ENCODE measurements around the gene TRAF2. TPM values are rescaled to one million over a fixed set of nuclear protein-coding genes. Genes with fewer than 3 reads are reported as not detected.

TRAF2 gene
- total and polyA plus RNA-seq, 4 donors, result 4.7 to 14.9 (median 6.8) TPM

DNA sequence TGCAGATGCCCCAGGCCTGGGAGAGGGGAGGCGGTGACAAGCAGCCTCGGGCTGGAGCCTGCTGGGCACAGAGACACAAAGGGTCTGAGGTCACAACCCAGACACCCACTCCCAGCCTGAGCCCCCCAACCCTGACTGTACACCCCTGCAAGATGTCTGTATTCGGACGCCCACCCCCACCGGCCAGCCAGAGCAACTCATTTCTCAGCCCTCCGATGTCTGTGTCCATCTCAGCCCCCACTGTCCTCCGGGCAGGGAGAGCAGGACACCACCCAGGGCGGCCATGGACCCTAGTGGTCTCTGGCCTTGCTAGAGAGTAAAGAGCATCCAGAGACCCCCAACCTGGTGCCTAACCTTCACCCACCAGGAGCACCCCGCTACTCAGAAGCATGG is 69.6 kb downstream of the TRAF2 start:
- Histone ChIP-seq H3K4me1 (ENCODE audit: control insufficient read depth in 4 of 4, insufficient read depth in 4 of 4, low read length in 3 of 4) (peaks cover 0 to 2% (median 0%) of the 10 kb centered on the region in 4 donors), H3K9me3 (ENCODE audit: control insufficient read depth in 4 of 4, low read length in 3 of 4) (no peaks in the 10 kb centered on the region), H3K27me3 (ENCODE audit: control insufficient read depth in 4 of 4, insufficient read depth in 4 of 4, low read length in 3 of 4) (no peaks in the 10 kb centered on the region), H3K36me3 (ENCODE audit: control insufficient read depth in 4 of 4, insufficient read depth in 3 of 4, low read depth in 1 of 4, low read length in 3 of 4) (no peaks in the 10 kb centered on the region), H3K4me3 (ENCODE audit: low read depth in 1 of 3, low read length in 3 of 3) (no peak overlapping the region), H3K27ac (ENCODE audit: low read depth in 1 of 2, low read length in 2 of 2) (no peak overlapping the region), H3K9ac (ENCODE audit: low read depth in 1 of 2, low read length in 2 of 2) (no peak overlapping the region)
- DNase-seq (ENCODE audit: low spot score), result no peak
- TF ChIP-seq JUND (IDR thresholded peaks at IDR 0.05) (no peak), SP1 (IDR thresholded peaks at IDR 0.05) (no peak), TAF1 (conservative IDR thresholded peaks at IDR 0.05) (no peak), HNF4A (conservative IDR thresholded peaks at IDR 0.05) (no peak), FOXA1 (IDR thresholded peaks at IDR 0.05) (no peak)
- TF ChIP-seq, protein P1, sequence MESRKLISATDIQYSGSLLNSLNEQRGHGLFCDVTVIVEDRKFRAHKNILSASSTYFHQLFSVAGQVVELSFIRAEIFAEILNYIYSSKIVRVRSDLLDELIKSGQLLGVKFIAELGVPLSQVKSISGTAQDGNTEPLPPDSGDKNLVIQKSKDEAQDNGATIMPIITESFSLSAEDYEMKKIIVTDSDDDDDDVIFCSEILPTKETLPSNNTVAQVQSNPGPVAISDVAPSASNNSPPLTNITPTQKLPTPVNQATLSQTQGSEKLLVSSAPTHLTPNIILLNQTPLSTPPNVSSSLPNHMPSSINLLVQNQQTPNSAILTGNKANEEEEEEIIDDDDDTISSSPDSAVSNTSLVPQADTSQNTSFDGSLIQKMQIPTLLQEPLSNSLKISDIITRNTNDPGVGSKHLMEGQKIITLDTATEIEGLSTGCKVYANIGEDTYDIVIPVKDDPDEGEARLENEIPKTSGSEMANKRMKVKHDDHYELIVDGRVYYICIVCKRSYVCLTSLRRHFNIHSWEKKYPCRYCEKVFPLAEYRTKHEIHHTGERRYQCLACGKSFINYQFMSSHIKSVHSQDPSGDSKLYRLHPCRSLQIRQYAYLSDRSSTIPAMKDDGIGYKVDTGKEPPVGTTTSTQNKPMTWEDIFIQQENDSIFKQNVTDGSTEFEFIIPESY (IDR thresholded peaks at IDR 0.05), result no peak
- TF ChIP-seq, protein P2, sequence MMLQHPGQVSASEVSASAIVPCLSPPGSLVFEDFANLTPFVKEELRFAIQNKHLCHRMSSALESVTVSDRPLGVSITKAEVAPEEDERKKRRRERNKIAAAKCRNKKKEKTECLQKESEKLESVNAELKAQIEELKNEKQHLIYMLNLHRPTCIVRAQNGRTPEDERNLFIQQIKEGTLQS (IDR thresholded peaks at IDR 0.05), result no peak
- TF ChIP-seq, protein P3, sequence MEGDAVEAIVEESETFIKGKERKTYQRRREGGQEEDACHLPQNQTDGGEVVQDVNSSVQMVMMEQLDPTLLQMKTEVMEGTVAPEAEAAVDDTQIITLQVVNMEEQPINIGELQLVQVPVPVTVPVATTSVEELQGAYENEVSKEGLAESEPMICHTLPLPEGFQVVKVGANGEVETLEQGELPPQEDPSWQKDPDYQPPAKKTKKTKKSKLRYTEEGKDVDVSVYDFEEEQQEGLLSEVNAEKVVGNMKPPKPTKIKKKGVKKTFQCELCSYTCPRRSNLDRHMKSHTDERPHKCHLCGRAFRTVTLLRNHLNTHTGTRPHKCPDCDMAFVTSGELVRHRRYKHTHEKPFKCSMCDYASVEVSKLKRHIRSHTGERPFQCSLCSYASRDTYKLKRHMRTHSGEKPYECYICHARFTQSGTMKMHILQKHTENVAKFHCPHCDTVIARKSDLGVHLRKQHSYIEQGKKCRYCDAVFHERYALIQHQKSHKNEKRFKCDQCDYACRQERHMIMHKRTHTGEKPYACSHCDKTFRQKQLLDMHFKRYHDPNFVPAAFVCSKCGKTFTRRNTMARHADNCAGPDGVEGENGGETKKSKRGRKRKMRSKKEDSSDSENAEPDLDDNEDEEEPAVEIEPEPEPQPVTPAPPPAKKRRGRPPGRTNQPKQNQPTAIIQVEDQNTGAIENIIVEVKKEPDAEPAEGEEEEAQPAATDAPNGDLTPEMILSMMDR (IDR thresholded peaks at IDR 0.05; ENCODE audit: low read depth, low read length, missing input control), result no peak
- TF ChIP-seq, protein P4, sequence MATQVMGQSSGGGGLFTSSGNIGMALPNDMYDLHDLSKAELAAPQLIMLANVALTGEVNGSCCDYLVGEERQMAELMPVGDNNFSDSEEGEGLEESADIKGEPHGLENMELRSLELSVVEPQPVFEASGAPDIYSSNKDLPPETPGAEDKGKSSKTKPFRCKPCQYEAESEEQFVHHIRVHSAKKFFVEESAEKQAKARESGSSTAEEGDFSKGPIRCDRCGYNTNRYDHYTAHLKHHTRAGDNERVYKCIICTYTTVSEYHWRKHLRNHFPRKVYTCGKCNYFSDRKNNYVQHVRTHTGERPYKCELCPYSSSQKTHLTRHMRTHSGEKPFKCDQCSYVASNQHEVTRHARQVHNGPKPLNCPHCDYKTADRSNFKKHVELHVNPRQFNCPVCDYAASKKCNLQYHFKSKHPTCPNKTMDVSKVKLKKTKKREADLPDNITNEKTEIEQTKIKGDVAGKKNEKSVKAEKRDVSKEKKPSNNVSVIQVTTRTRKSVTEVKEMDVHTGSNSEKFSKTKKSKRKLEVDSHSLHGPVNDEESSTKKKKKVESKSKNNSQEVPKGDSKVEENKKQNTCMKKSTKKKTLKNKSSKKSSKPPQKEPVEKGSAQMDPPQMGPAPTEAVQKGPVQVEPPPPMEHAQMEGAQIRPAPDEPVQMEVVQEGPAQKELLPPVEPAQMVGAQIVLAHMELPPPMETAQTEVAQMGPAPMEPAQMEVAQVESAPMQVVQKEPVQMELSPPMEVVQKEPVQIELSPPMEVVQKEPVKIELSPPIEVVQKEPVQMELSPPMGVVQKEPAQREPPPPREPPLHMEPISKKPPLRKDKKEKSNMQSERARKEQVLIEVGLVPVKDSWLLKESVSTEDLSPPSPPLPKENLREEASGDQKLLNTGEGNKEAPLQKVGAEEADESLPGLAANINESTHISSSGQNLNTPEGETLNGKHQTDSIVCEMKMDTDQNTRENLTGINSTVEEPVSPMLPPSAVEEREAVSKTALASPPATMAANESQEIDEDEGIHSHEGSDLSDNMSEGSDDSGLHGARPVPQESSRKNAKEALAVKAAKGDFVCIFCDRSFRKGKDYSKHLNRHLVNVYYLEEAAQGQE (IDR thresholded peaks at IDR 0.05), result no peak
- WGBS, result 96% methylated on average over 9 of the region's 9 CpGs

DNA sequence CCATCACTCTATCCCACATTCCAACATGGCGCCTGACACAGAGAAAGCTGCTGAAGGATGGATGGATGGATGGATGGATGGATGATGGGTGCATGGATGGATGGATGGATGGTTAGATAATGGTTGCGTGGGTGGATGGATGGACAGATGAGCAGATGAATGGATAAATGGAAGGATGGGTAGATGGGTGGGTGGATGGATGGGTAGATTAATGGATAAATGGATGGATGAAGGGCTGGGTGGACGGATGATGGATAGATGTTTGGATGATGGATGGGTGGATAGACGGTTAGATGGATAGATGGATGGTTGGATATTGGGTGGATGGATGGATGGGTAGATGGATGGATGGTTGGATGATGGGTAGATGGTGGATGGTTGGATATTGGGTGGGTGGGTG is 70.3 kb downstream of the TRAF2 start:
- WGBS, result 97% methylated on average over 4 of the region's 4 CpGs
- Histone ChIP-seq H3K4me3 (ENCODE audit: low read depth in 1 of 3, low read length in 3 of 3) (no peak overlapping the region), H3K9me3 (ENCODE audit: control insufficient read depth in 4 of 4, low read length in 3 of 4) (no peaks in the 10 kb centered on the region), H3K27me3 (ENCODE audit: control insufficient read depth in 4 of 4, insufficient read depth in 4 of 4, low read length in 3 of 4) (no peaks in the 10 kb centered on the region), H3K9ac (ENCODE audit: low read depth in 1 of 2, low read length in 2 of 2) (no peak overlapping the region), H3K27ac (ENCODE audit: low read depth in 1 of 2, low read length in 2 of 2) (no peak overlapping the region), H3K4me1 (ENCODE audit: control insufficient read depth in 4 of 4, insufficient read depth in 4 of 4, low read length in 3 of 4) (no peaks in the 10 kb centered on the region), H3K36me3 (ENCODE audit: control insufficient read depth in 4 of 4, insufficient read depth in 3 of 4, low read depth in 1 of 4, low read length in 3 of 4) (no peaks in the 10 kb centered on the region)
- DNase-seq (ENCODE audit: low spot score), result no peak
- TF ChIP-seq TAF1 (conservative IDR thresholded peaks at IDR 0.05), result no peak
- TF ChIP-seq RXRA (IDR thresholded peaks at IDR 0.05), result no peak
- TF ChIP-seq RAD21 (IDR thresholded peaks at IDR 0.05), result no peak
- no peak for TF ChIP-seq GABPA (IDR thresholded peaks at IDR 0.05 in 1 of 2, conservative IDR thresholded peaks at IDR 0.05 in 1 of 2)
- TF ChIP-seq SP1 (IDR thresholded peaks at IDR 0.05), result no peak
- TF ChIP-seq FOXA2 (IDR thresholded peaks at IDR 0.05), result no peak
- TF ChIP-seq NR2F2 (IDR thresholded peaks at IDR 0.05), result no peak
- TF ChIP-seq, protein P2 (IDR thresholded peaks at IDR 0.05), result no peak
- TF ChIP-seq, protein P1 (IDR thresholded peaks at IDR 0.05), result no peak
- TF ChIP-seq, protein P4 (IDR thresholded peaks at IDR 0.05), result no peak
